HEK293 (cell line): ENCODE data around the gene CTDSPL2.

Source experiments
- CTCF ChIA-PET: fragments of 350-600 bp; formaldehyde crosslinking; extraction: SDS; loops from one replicate; lab custom pipeline; 2021; ENCODE audit warnings: antibody characterized with exemption; lab: Yijun Ruan, JAX
- POLR2A ChIA-PET: fragments of 300-600 bp; formaldehyde crosslinking; extraction: SDS; loops from one replicate; lab custom pipeline; 2020; ENCODE audit warnings: antibody characterized with exemption, inconsistent platforms; lab: Yijun Ruan, JAX
- H3K27ac ChIP-seq: fragments of 200-500 bp; sonication (Bioruptor generic); 2 replicates; pipeline ENCODE4 v1.5.1; 2014; ENCODE audit warnings: low read depth, low read length, control low read depth, inconsistent platforms; ENCODE audit errors: extremely low read depth
- H3K36me3 ChIP-seq, 2 experiments: fragments of 200-500 bp in 1 of 2; sonication (Bioruptor generic) in 1 of 2; 1 replicate in 1 of 2; 2 replicates in 1 of 2; pipeline ENCODE4 v1.5.1; 2014 to 2017; ENCODE audit warnings: inconsistent platforms in 2 of 2, low read length in 2 of 2; ENCODE audit not compliant: control insufficient read depth in 2 of 2, insufficient read depth in 1 of 2
- H3K4me1 ChIP-seq: fragments of 200-500 bp; sonication (Bioruptor generic); 2 replicates; pipeline ENCODE4 v1.5.1; 2014; ENCODE audit warnings: mild to moderate bottlenecking, low read length, inconsistent platforms; ENCODE audit not compliant: control insufficient read depth, insufficient read depth
- H3K4me3 ChIP-seq: 2 replicates; pipeline ENCODE4 v1.5.1; 2011; ENCODE audit warnings: low read depth, mild to moderate bottlenecking, control low read depth, low read length, moderate library complexity
- H3K9me3 ChIP-seq: fragments of 200-500 bp; sonication (Bioruptor generic); 2 replicates; pipeline ENCODE4 v1.5.1; 2014; ENCODE audit warnings: low read depth, low read length, inconsistent platforms; ENCODE audit not compliant: control insufficient read depth, insufficient read depth
- ELK4 ChIP-seq: IDR thresholded peaks from 2 replicates; pipeline ENCODE4 v1.6.1; 2011; ENCODE audit warnings: mild to moderate bottlenecking, low read depth, low read length, borderline replicate concordance
- HOXD13 ChIP-seq: sonication (generic); formaldehyde crosslinking; IDR thresholded peaks from 2 replicates; pipeline ENCODE4 v1.8.0; 2022; ENCODE audit warnings: missing genetic modification reagents, borderline replicate concordance
- RBAK ChIP-seq: fragments of 450-650 bp; formaldehyde crosslinking; IDR thresholded peaks from 2 replicates; pipeline ENCODE4 v1.5.1; 2016; ENCODE audit warnings: missing biosample characterization, missing genetic modification characterization
- WT1 ChIP-seq: fragments of 450-650 bp; formaldehyde crosslinking; IDR thresholded peaks from 2 replicates; pipeline ENCODE4 v1.5.1; 2016; ENCODE audit warnings: missing biosample characterization, missing genetic modification characterization
- ZBTB6 ChIP-seq: fragments of 450-650 bp; formaldehyde crosslinking; IDR thresholded peaks from 2 replicates; pipeline ENCODE4 v1.5.1; 2017; ENCODE audit warnings: missing biosample characterization, missing genetic modification characterization
- ZFP3 ChIP-seq: fragments of 450-650 bp; formaldehyde crosslinking; IDR thresholded peaks from 2 replicates; pipeline ENCODE4 v1.5.1; 2016; ENCODE audit warnings: low read depth, missing biosample characterization, missing genetic modification characterization
- ZNF211 ChIP-seq: fragments of 450-650 bp; formaldehyde crosslinking; IDR thresholded peaks from 2 replicates; pipeline ENCODE4 v1.5.1; 2016; ENCODE audit warnings: low read depth, missing biosample characterization, missing genetic modification characterization
- ZNF302 ChIP-seq: fragments of 450-650 bp; formaldehyde crosslinking; IDR thresholded peaks from 2 replicates; pipeline ENCODE4 v1.5.1; 2016; ENCODE audit warnings: missing biosample characterization, missing genetic modification characterization, low read depth
- ZNF335 ChIP-seq: fragments of 450-650 bp; formaldehyde crosslinking; conservative IDR thresholded peaks from 2 replicates; pipeline ENCODE4 v1.5.1; 2016; ENCODE audit warnings: missing biosample characterization, missing genetic modification characterization
- ZNF426 ChIP-seq: fragments of 450-650 bp; formaldehyde crosslinking; IDR thresholded peaks from 2 replicates; pipeline ENCODE4 v1.5.1; 2017; ENCODE audit warnings: missing biosample characterization, missing genetic modification characterization, mild to moderate bottlenecking, inconsistent platforms, moderate library complexity
- ZNF549 ChIP-seq: fragments of 450-650 bp; IDR thresholded peaks from 2 replicates; pipeline ENCODE4 v1.5.1; 2018; ENCODE audit warnings: missing biosample characterization, missing genetic modification characterization, mild to moderate bottlenecking, inconsistent platforms, moderate library complexity
- ZNF654 ChIP-seq: fragments of 450-650 bp; formaldehyde crosslinking; IDR thresholded peaks from 2 replicates; pipeline ENCODE4 v1.5.1; 2016; ENCODE audit warnings: low read depth, missing biosample characterization, missing genetic modification characterization
- ZNF670 ChIP-seq: fragments of 450-650 bp; formaldehyde crosslinking; IDR thresholded peaks from 2 replicates; pipeline ENCODE4 v1.5.1; 2016; ENCODE audit warnings: missing biosample characterization, missing genetic modification characterization, low read depth
- ZSCAN18 ChIP-seq: fragments of 450-650 bp; formaldehyde crosslinking; IDR thresholded peaks from 2 replicates; pipeline ENCODE4 v1.5.1; 2016; ENCODE audit warnings: missing biosample characterization, missing genetic modification characterization
- ZSCAN4 ChIP-seq: fragments of 450-650 bp; formaldehyde crosslinking; IDR thresholded peaks from 2 replicates; pipeline ENCODE4 v1.5.1; 2017; ENCODE audit warnings: missing biosample characterization, missing genetic modification characterization
- TF ChIP-seq, protein P1 (sequence below): fragments of 450-650 bp; formaldehyde crosslinking; IDR thresholded peaks from 2 replicates; pipeline ENCODE4 v1.5.1; 2016; ENCODE audit warnings: missing biosample characterization, missing genetic modification characterization
- TF ChIP-seq, protein P2 (sequence below): fragments of 450-650 bp; formaldehyde crosslinking; IDR thresholded peaks from 2 replicates; pipeline ENCODE4 v1.5.1; 2016; ENCODE audit warnings: missing biosample characterization, missing genetic modification characterization

The CTDSPL2 gene

DNA sequence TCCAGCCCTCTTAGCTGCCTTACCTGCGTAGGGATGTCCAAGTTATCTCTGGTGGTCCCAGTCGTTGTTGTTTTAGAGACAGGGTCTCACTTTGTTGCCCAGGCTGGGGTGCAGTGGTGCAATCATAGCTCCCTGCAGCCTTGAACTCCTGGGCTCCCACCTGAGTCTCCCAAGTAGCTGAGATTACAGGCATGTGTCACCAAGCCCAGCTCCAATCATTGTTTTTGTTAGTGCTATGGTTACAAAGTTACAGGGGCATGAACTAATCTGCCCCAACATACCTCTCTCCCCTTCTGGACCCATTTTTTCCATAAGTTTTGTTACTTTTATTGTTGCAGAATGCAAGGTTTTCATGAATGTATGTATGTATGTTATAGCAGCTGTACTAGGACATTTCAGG, 54.7 kb downstream of the CTDSPL2 start (continued):
- TF ChIP-seq ZFP3 (tag by site-specific recombination) (no peak), RBAK (tag by site-specific recombination) (no peak), ZNF549 (tag by site-specific recombination) (no peak), ZNF302 (tag by site-specific recombination) (no peak), ZNF211 (tag by site-specific recombination) (no peak)
- TF ChIP-seq, all 188 proteins: peak for 0

DNA sequence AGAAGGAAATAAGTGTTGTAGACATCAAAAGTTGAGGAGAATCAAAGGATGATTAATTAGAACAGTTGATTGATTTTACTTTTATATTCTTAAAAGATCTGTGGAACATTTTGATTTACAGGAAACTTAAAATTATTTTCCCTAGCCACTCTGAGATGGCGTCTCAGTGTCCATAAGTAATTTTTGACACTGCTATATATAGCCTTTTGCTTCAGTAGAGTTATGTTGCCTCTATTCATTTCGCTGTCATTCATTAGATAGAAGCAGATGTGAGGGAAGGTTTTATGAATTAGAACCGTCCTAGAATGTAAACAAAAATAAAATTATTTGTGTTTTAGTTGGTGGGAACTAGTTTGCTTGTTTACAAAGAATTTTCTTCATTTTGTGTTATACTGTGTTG, 58.5 kb downstream of the CTDSPL2 start:
- peaks cover 13 to 20% of the 10 kb centered on the region in 2 experiments; a peak in 2 of 3 replicates for H3K36me3 ChIP-seq
- no peak overlapping the region for H3K27ac ChIP-seq
- TF ChIP-seq ZBTB6 (tag by site-specific recombination), result no peak
- no peak for TF ChIP-seq ZSCAN18 (tag by site-specific recombination)
- TF ChIP-seq, protein P1, sequence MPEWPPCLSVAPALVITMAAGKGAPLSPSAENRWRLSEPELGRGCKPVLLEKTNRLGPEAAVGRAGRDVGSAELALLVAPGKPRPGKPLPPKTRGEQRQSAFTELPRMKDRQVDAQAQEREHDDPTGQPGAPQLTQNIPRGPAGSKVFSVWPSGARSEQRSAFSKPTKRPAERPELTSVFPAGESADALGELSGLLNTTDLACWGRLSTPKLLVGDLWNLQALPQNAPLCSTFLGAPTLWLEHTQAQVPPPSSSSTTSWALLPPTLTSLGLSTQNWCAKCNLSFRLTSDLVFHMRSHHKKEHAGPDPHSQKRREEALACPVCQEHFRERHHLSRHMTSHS (tag by site-specific recombination), result no peak
- TF ChIP-seq ZSCAN4 (tag by site-specific recombination), result no peak
- no peak for TF ChIP-seq ELK4
- no peak for TF ChIP-seq ZNF670 (tag by site-specific recombination)
- no peak for TF ChIP-seq ZNF426
- TF ChIP-seq ZNF335 (tag by site-specific recombination), result no peak
- no peak for TF ChIP-seq ZNF654 (tag by site-specific recombination)
- TF ChIP-seq HOXD13, result no peak
- no peak for TF ChIP-seq WT1
- TF ChIP-seq, protein P2, sequence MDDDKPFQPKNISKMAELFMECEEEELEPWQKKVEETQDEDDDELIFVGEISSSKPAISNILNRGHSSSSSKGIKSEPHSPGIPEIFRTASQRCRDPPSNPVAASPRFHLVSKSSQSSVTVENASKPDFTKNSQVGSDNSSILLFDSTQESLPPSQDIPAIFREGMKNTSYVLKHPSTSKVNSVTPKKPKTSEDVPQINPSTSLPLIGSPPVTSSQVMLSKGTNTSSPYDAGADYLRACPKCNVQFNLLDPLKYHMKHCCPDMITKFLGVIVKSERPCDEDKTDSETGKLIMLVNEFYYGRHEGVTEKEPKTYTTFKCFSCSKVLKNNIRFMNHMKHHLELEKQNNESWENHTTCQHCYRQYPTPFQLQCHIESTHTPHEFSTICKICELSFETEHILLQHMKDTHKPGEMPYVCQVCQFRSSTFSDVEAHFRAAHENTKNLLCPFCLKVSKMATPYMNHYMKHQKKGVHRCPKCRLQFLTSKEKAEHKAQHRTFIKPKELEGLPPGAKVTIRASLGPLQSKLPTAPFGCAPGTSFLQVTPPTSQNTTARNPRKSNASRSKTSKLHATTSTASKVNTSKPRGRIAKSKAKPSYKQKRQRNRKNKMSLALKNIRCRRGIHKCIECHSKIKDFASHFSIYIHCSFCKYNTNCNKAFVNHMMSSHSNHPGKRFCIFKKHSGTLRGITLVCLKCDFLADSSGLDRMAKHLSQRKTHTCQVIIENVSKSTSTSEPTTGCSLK (tag by site-specific recombination), result no peak
- TF ChIP-seq, all 188 proteins: peak for 0
- Histone ChIP-seq H3K4me1 (peaks cover 4% of the 10 kb centered on the region), H3K9me3 (no peaks in the 10 kb centered on the region), H3K4me3 (no peak overlapping the region)
- CTCF ChIA-PET, result interaction anchor here (0.7 kb wide), 1 partner anchor 116 kb away, joined by 6 read pairs; no protein-coding TSS in a partner anchor
- POLR2A ChIA-PET, result interaction anchor here (1.0 kb wide), 1 partner anchor 51 kb away, joined by 3 read pairs; the partner anchor contains the start of gene EIF3J
